Activated effector memory CD4-positive, alpha-beta T cell treated with anti-CD3 and anti-CD28 coated beads, Interleukin-2, amount 50 U/mL, for 16 hours (primary cell): Measurements from ENCODE around the gene RAP1GAP2.
A peak's percentile ranks its signal among the peaks of the same experiment; 100 is the strongest.
"Not testable (repeated sequence)": the region's sequence is repeated elsewhere in the genome, so short reads cannot be mapped to it uniquely, and the experiment has no call there.

Source experiments
- DNase-seq: peaks from one replicate; pipeline ENCODE4 v3.0.0-alpha.2; 2020

Gene RAP1GAP2

DNA sequence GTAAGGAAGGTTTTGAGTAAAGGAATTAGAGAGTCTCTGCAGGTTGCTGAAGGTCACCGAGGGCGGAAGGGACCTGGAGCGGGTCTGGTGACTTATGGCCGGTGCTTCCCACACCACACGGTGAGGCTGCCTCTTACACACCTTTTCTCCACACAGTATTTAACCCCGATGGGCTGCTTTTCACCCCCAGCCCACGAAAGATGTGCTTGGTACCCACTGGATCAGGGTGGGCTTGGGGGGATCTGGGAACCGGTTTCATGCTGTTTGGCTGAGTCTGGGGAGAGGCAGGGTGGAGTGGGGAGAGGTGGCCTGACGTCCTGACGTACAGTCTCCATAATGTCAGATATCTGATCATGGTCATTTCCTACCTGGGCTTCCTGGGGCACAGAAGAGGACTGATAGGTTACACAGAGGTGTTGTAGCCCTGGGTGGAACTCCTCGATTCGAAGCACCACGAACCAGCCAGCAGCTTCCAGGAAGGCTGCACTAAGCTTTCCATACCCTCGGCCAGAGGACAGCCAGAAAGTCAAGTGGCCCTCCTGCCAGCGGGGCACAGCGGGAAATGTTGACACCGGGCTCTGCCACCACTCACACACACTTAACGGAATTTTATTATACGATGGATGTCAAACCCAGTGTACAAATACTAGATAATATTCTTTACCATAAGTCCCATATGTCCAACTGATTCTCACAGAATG lies 233.1 kb downstream of the RAP1GAP2 start:
- DNase-seq = peak; percentile 33

- peak; percentile 9 for DNase-seq
Observed at GRCh38 chr17:3030096-3030495, 233.9 kb downstream of the RAP1GAP2 start.

- peak; percentile 47 for DNase-seq
Observed at GRCh38 chr17:3030852-3031470, 234.7 kb downstream of the RAP1GAP2 start.

GRCh38 chr17:3032258-3033247 lies 236.3 kb downstream of the RAP1GAP2 start:
- DNase-seq = peak; percentile 54

DNA sequence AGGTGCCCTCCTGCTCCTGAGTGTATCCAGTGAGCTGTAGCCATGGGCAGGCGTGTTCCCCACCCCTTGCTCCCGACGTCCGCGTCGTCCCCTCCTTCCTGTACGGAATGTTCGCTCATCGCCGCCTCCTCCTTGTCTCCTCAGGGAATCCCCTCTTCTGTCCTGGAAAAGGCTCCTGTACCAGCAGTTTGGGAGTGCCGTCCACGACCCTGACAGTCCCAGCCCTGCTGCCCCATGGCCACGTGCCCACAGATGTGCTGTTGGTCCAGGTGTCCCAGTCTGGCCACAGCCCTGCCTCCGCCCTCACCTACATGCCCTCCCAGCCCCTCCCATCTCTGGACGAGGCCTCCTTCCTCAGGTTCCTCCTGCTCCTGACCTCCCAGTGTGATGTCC lies 237.0 kb downstream of the RAP1GAP2 start:
- DNase-seq = peak; percentile 59

- DNase-seq = peak; percentile 37
Observed at GRCh38 chr17:3033741-3034577, 237.7 kb downstream of the RAP1GAP2 start.

- DNase-seq = peak; percentile 58
Observed at GRCh38 chr17:3034578-3034920, 238.3 kb downstream of the RAP1GAP2 start.

GRCh38 chr17:3035256-3035967 lies 239.2 kb downstream of the RAP1GAP2 start:
- peak; percentile 60 for DNase-seq

DNA sequence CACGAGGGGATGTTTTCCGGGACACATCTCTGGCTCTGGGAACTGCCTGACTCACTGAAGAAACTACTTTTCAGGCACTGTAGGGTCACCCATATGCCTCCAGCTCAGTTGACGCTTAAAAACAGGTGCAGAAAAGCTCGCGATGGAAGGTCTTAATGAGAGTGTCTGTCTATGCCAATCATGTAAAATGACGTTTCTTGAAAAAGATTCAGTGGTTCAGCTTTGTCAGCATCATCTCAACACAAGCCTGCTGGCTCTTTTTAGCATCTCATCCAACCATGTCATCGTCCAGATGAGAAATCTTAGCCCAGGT lies 239.7 kb downstream of the RAP1GAP2 start:
- no peak for DNase-seq

- DNase-seq = peak; percentile 38
Observed at GRCh38 chr17:3036800-3037199, 240.6 kb downstream of the RAP1GAP2 start.

GRCh38 chr17:3037259-3037658 lies 241.0 kb downstream of the RAP1GAP2 start:
- DNase-seq = no peak

- DNase-seq = peak; percentile 13
Observed at GRCh38 chr17:3038941-3039340, 242.7 kb downstream of the RAP1GAP2 start.

GRCh38 chr17:3039736-3040135 lies 243.5 kb downstream of the RAP1GAP2 start:
- DNase-seq = peak; percentile 52

- no peak for DNase-seq
Observed at GRCh38 chr17:3040882-3041281, 244.6 kb downstream of the RAP1GAP2 start.

- no peak for DNase-seq
Observed at GRCh38 chr17:3043737-3044365, 247.6 kb downstream of the RAP1GAP2 start.

GRCh38 chr17:3046753-3047152 lies 250.5 kb downstream of the RAP1GAP2 start:
- DNase-seq = no peak

GRCh38 chr17:3048727-3049471 lies 252.7 kb downstream of the RAP1GAP2 start:
- DNase-seq = peak; percentile 97

- no peak for DNase-seq
Observed at GRCh38 chr17:3049705-3050295, 253.6 kb downstream of the RAP1GAP2 start.

GRCh38 chr17:3054868-3055267 lies 258.6 kb downstream of the RAP1GAP2 start:
- not testable (repeated sequence) for DNase-seq

DNA sequence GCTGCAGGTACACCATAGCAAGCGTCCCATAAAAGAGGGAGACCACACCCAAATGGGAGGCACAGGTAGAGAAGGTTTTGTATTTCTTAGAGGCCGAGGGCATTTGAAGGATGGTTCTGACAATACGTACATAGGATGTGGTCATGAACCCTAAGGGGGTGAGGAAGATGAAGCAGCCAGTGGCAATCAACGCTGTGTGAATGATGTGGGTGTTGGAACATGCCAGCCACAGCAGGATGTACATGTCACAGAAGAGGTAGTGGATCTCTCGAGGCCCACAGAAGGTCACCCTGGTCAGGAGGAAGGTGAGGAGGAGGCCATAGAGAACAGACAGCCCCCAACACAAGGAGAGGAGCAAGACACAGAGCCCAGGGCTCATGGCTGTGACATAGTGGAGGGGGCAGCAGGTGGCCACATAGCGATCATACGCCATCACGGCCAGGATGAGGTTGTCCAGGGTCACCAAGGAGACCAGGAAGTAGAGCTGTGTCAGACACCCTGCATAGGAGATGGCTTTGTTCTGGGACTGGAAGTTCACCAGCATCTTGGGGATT lies 266.7 kb downstream of the RAP1GAP2 start:
- DNase-seq = not testable (repeated sequence)
